ENCODE data around the gene IZUMO4.
A peak's percentile ranks its signal among the peaks of the same experiment; 100 is the strongest.
"Not testable (repeated sequence)": the region's sequence is repeated elsewhere in the genome, so short reads cannot be mapped to it uniquely, and the experiment has no call there.

IZUMO4 gene

GRCh38 chr19:2086695-2087620 lies 9.8 kb upstream of the IZUMO4 start:
- not testable (repeated sequence) for H3K9me3 Mint-ChIP-seq, H3K27me3 Mint-ChIP-seq
- peaks cover 68% of the 10 kb centered on the region for H3K4me1 Mint-ChIP-seq (ENCODE audit: low read depth)
- H3K36me3 Mint-ChIP-seq (ENCODE audit: low read depth), result peaks cover 45% of the 10 kb centered on the region
- peak; percentile 63 for DNase-seq
- peak overlapping the region; percentile 96 for H3K4me3 Mint-ChIP-seq
- peak overlapping the region; percentile 92 for H3K27ac Mint-ChIP-seq

- H3K4me3 Mint-ChIP-seq, result peak overlapping the region; percentile 96
- H3K9me3 Mint-ChIP-seq, result no peaks in the 10 kb centered on the region
- H3K27ac Mint-ChIP-seq, result peak overlapping the region; percentile 92
- H3K36me3 Mint-ChIP-seq (ENCODE audit: low read depth), result peaks cover 41% of the 10 kb centered on the region
- DNase-seq, result peak; percentile 48
- H3K4me1 Mint-ChIP-seq (ENCODE audit: low read depth), result peaks cover 68% of the 10 kb centered on the region
- no peaks in the 10 kb centered on the region for H3K27me3 Mint-ChIP-seq
Measured at GRCh38 chr19:2087621-2088100, 9.1 kb upstream of the IZUMO4 start.

- Mint-ChIP-seq H3K27ac (peak overlapping the region; percentile 93), H3K27me3 (no peaks in the 10 kb centered on the region), H3K4me3 (peak overlapping the region; percentile 41), H3K9me3 (no peaks in the 10 kb centered on the region), H3K4me1 (ENCODE audit: low read depth) (peaks cover 77% of the 10 kb centered on the region), H3K36me3 (ENCODE audit: low read depth) (peaks cover 38% of the 10 kb centered on the region)
- no peak for DNase-seq
Measured at GRCh38 chr19:2089001-2089711, 7.6 kb upstream of the IZUMO4 start.

GRCh38 chr19:2089727-2090053 lies 7.0 kb upstream of the IZUMO4 start:
- peak overlapping the region; percentile 93 for H3K27ac Mint-ChIP-seq
- H3K27me3 Mint-ChIP-seq, result no peaks in the 10 kb centered on the region
- DNase-seq, result peak; percentile 42
- H3K9me3 Mint-ChIP-seq, result no peaks in the 10 kb centered on the region
- H3K4me1 Mint-ChIP-seq (ENCODE audit: low read depth), result peaks cover 82% of the 10 kb centered on the region
- peak overlapping the region; percentile 72 for H3K4me3 Mint-ChIP-seq
- peaks cover 37% of the 10 kb centered on the region for H3K36me3 Mint-ChIP-seq (ENCODE audit: low read depth)

GRCh38 chr19:2091926-2092525 lies 4.7 kb upstream of the IZUMO4 start:
- not testable (repeated sequence) for H3K9me3 Mint-ChIP-seq, H3K27ac Mint-ChIP-seq, DNase-seq, H3K27me3 Mint-ChIP-seq, H3K4me3 Mint-ChIP-seq
- H3K36me3 Mint-ChIP-seq (ENCODE audit: low read depth), result peaks cover 39% of the 10 kb centered on the region
- H3K4me1 Mint-ChIP-seq (ENCODE audit: low read depth), result peaks cover 72% of the 10 kb centered on the region

- H3K9me3 Mint-ChIP-seq, result no peaks in the 10 kb centered on the region
- DNase-seq, result no peak
- H3K27ac Mint-ChIP-seq, result peak within 1 kb of the TSS; percentile 96
- peak within 1 kb of the TSS; percentile 95 for H3K4me3 Mint-ChIP-seq
- H3K36me3 Mint-ChIP-seq (ENCODE audit: low read depth), result peaks cover 50% of the 10 kb centered on the region
- H3K27me3 Mint-ChIP-seq, result no peaks in the 10 kb centered on the region
- H3K4me1 Mint-ChIP-seq (ENCODE audit: low read depth), result peaks cover 44% of the 10 kb centered on the region
Measured at GRCh38 chr19:2096034-2096479, 658 bp upstream of the IZUMO4 start, which contains the start of gene MOB3A. Gene MOB3A, minus strand, starts transcription at chr19:2096326. Its CDS starts 17,766 bp downstream, at chr19:2078560.

- peaks cover 36% of the 10 kb centered on the region for H3K4me1 Mint-ChIP-seq (ENCODE audit: low read depth)
- no peak for DNase-seq
- H3K9me3 Mint-ChIP-seq, result no peaks in the 10 kb centered on the region
- H3K4me3 Mint-ChIP-seq, result peak overlapping the region; percentile 83
- H3K27me3 Mint-ChIP-seq, result no peaks in the 10 kb centered on the region
- H3K27ac Mint-ChIP-seq, result peak overlapping the region; percentile 92
- peaks cover 59% of the 10 kb centered on the region for H3K36me3 Mint-ChIP-seq (ENCODE audit: low read depth)
Measured at GRCh38 chr19:2097203-2097885, 629 bp downstream of the IZUMO4 start.

- H3K4me1 Mint-ChIP-seq (ENCODE audit: low read depth), result peaks cover 30% of the 10 kb centered on the region
- no peaks in the 10 kb centered on the region for H3K27me3 Mint-ChIP-seq
- H3K4me3 Mint-ChIP-seq, result no peak overlapping the region
- peaks cover 58% of the 10 kb centered on the region for H3K36me3 Mint-ChIP-seq (ENCODE audit: low read depth)
- no peak for DNase-seq
- peak overlapping the region; percentile 79 for H3K27ac Mint-ChIP-seq
- no peaks in the 10 kb centered on the region for H3K9me3 Mint-ChIP-seq
Measured at GRCh38 chr19:2097886-2098327, 1.2 kb downstream of the IZUMO4 start.

- Mint-ChIP-seq H3K4me3 (no peak overlapping the region), H3K27me3 (no peaks in the 10 kb centered on the region), H3K9me3 (no peaks in the 10 kb centered on the region), H3K4me1 (ENCODE audit: low read depth) (peaks cover 21% of the 10 kb centered on the region), H3K27ac (no peak overlapping the region), H3K36me3 (ENCODE audit: low read depth) (peaks cover 61% of the 10 kb centered on the region)
- no peak for DNase-seq
Measured at GRCh38 chr19:2099054-2099501, 2.4 kb downstream of the IZUMO4 start.

- H3K36me3 Mint-ChIP-seq (ENCODE audit: low read depth), result peaks cover 62% of the 10 kb centered on the region
- DNase-seq, result no peak
- no peak overlapping the region for H3K27ac Mint-ChIP-seq
- no peaks in the 10 kb centered on the region for H3K27me3 Mint-ChIP-seq
- peaks cover 3% of the 10 kb centered on the region for H3K9me3 Mint-ChIP-seq
- H3K4me1 Mint-ChIP-seq (ENCODE audit: low read depth), result peaks cover 13% of the 10 kb centered on the region
- H3K4me3 Mint-ChIP-seq, result no peak overlapping the region
Measured at GRCh38 chr19:2099937-2100718, 3.4 kb downstream of the IZUMO4 start.

- no peak for DNase-seq
- no peak overlapping the region for H3K27ac Mint-ChIP-seq
- peaks cover 8% of the 10 kb centered on the region for H3K9me3 Mint-ChIP-seq
- H3K36me3 Mint-ChIP-seq (ENCODE audit: low read depth), result peaks cover 64% of the 10 kb centered on the region
- no peaks in the 10 kb centered on the region for H3K27me3 Mint-ChIP-seq
- no peak overlapping the region for H3K4me3 Mint-ChIP-seq
- peaks cover 12% of the 10 kb centered on the region for H3K4me1 Mint-ChIP-seq (ENCODE audit: low read depth)
Measured at GRCh38 chr19:2100719-2101061, 4.0 kb downstream of the IZUMO4 start.

GRCh38 chr19:2101417-2102335 lies 5.0 kb downstream of the IZUMO4 start:
- no peak overlapping the region for H3K4me3 Mint-ChIP-seq
- H3K36me3 Mint-ChIP-seq (ENCODE audit: low read depth), result peaks cover 70% of the 10 kb centered on the region
- no peak for DNase-seq
- H3K27me3 Mint-ChIP-seq, result no peaks in the 10 kb centered on the region
- H3K9me3 Mint-ChIP-seq, result peaks cover 8% of the 10 kb centered on the region
- peak overlapping the region; percentile 8 for H3K27ac Mint-ChIP-seq
- H3K4me1 Mint-ChIP-seq (ENCODE audit: low read depth), result peaks cover 12% of the 10 kb centered on the region
